NB4 (cell line): ENCODE results near the gene HEXIM2.
A peak's percentile ranks its signal among the peaks of the same experiment; 100 is the strongest.

Source experiments
- DNase-seq: peaks from one replicate; pipeline ENCODE4 v3.0.0; 2010; ENCODE audit warnings: low read depth
- H3K4me3 ChIP-seq: one replicate; pipeline ENCODE4 v1.5.1; 2011; ENCODE audit warnings: mild to moderate bottlenecking, low read depth, low read length, moderate library complexity
- MYC ChIP-seq: IDR thresholded peaks from 2 replicates; pipeline ENCODE4 v1.6.1; 2011; ENCODE audit warnings: low read depth, low read length
- POLR2A ChIP-seq: IDR thresholded peaks from 2 replicates; pipeline ENCODE4 v1.6.1; 2011; ENCODE audit warnings: mild to moderate bottlenecking; ENCODE audit not compliant: insufficient read length; ENCODE audit errors: extremely low read depth
- TF ChIP-seq, protein P1 (sequence below): IDR thresholded peaks from one replicate; pipeline ENCODE4 v1.5.1; 2012; ENCODE audit warnings: low read depth, low read length
- TF ChIP-seq, protein P2 (sequence below): IDR thresholded peaks from 2 replicates; pipeline ENCODE4 v1.6.1; 2011; ENCODE audit warnings: low read depth, low read length

Gene HEXIM2, protein sequence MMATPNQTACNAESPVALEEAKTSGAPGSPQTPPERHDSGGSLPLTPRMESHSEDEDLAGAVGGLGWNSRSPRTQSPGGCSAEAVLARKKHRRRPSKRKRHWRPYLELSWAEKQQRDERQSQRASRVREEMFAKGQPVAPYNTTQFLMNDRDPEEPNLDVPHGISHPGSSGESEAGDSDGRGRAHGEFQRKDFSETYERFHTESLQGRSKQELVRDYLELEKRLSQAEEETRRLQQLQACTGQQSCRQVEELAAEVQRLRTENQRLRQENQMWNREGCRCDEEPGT

DNA sequence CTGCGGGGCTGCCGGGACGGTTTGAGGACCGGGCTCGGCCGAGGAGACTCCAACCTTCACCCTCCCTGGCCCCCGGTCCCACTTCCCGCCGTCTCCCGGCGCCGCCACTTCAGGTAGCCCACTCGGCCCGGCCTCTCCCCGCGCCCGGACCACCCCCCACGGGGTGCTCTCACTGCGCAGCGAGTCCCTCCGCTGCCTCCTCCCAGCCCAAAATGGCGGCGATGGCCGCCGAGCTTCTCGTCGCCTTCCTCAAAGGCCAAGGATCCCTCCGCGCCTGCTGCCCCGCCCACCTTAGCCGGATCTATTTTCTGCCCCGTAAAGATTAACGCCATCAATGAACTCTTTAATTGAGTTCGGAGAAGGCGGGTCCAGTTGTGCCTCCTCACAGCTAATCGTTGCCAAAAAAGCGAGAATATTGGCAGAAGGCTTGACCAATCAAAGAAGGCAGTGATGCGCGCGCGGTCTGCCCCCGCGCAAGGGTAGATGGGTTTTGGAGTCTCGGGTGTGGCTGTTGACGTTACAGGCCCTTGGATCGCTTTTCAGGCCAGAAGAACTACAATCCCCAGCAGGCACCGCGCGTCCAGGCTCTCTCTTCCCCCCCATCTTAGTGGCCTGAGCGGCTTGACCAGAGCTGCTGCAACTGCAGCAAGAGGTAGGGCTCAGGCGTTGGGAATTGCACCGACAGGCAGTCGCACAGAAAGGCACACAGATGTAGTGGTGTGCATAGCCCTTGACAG lies at the start of gene HEXIM2:
Gene HEXIM2, plus strand, starts transcription at position 588 of the 737 bp plus-strand sequence. CDS start 919 bp downstream, outside the sequence.
- DNase-seq: peak; percentile 99
- peak; percentile 67 for TF ChIP-seq MYC
- peak; percentile 84 for TF ChIP-seq POLR2A
- TF ChIP-seq, protein P1, sequence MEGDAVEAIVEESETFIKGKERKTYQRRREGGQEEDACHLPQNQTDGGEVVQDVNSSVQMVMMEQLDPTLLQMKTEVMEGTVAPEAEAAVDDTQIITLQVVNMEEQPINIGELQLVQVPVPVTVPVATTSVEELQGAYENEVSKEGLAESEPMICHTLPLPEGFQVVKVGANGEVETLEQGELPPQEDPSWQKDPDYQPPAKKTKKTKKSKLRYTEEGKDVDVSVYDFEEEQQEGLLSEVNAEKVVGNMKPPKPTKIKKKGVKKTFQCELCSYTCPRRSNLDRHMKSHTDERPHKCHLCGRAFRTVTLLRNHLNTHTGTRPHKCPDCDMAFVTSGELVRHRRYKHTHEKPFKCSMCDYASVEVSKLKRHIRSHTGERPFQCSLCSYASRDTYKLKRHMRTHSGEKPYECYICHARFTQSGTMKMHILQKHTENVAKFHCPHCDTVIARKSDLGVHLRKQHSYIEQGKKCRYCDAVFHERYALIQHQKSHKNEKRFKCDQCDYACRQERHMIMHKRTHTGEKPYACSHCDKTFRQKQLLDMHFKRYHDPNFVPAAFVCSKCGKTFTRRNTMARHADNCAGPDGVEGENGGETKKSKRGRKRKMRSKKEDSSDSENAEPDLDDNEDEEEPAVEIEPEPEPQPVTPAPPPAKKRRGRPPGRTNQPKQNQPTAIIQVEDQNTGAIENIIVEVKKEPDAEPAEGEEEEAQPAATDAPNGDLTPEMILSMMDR: no peak
- TF ChIP-seq, protein P2, sequence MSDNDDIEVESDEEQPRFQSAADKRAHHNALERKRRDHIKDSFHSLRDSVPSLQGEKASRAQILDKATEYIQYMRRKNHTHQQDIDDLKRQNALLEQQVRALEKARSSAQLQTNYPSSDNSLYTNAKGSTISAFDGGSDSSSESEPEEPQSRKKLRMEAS: peak; percentile 70
- H3K4me3 ChIP-seq: peak within 1 kb of the TSS; percentile 77

DNA sequence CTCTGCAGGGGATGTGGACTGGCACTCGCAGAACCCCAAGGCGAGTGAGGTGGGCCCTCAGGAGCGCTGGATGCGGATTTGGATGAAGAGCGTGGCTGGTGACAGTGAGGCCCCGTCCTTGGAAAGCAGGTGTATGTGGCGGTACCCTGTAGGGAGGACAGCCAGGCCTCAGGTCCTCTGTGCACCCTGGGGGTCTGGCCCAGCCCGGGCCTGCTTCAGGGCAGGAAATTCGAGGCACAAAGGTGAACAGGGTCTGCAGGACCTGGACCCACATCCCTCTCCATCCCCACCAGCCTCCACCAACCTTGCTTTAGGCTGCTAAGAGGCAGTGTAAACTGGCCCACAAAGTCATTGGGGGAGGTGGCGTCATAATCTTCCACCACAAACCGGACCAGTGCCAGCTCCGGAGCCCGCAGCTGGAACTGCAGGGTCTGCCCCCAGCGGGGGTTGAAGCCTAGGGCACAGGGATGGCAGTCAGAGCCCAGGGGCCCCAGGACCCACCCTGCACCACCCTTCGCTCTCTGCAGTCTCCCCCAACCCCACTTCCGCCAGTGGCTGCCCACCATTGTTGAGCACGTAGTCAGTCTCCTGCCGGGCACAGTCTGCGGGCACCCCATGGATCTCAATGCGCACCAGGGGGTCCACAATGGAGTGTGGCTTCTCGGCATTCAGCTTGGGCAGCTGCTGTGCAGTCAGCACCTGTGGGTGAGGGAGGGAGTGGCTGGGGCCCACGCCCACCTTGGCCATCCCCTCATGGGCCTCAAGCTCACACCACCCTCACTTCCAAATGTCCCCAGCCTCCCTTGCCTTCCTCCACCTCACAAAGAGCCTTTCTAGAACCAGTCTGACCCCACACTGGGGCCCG lies 48.9 kb upstream of the HEXIM2 start:
- H3K4me3 ChIP-seq: no peak overlapping the region
- TF ChIP-seq, protein P1: no peak
- TF ChIP-seq, protein P2: no peak
- TF ChIP-seq POLR2A (no peak), MYC (no peak)
- DNase-seq: no peak

DNA sequence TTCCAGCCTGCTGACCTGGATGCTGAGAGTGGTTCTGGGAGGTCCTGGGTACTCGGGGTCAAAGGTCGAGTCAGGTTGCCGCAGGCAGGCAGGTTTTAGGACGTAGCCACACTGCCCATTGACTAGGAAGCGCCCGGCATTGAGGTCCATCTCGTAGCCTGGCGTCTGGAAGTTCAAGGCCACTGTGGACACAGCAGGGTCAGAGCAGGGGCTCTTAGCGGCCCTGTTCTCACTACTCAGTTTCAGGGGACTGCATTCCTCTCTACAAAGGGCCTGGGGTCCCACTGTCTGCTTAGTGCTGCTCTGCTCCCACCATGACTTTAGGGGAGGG lies 48.3 kb upstream of the HEXIM2 start:
- no peak for DNase-seq
- H3K4me3 ChIP-seq: no peak overlapping the region
- TF ChIP-seq, protein P2: no peak
- TF ChIP-seq POLR2A: no peak
- TF ChIP-seq, protein P1: no peak
- TF ChIP-seq MYC: no peak

DNA sequence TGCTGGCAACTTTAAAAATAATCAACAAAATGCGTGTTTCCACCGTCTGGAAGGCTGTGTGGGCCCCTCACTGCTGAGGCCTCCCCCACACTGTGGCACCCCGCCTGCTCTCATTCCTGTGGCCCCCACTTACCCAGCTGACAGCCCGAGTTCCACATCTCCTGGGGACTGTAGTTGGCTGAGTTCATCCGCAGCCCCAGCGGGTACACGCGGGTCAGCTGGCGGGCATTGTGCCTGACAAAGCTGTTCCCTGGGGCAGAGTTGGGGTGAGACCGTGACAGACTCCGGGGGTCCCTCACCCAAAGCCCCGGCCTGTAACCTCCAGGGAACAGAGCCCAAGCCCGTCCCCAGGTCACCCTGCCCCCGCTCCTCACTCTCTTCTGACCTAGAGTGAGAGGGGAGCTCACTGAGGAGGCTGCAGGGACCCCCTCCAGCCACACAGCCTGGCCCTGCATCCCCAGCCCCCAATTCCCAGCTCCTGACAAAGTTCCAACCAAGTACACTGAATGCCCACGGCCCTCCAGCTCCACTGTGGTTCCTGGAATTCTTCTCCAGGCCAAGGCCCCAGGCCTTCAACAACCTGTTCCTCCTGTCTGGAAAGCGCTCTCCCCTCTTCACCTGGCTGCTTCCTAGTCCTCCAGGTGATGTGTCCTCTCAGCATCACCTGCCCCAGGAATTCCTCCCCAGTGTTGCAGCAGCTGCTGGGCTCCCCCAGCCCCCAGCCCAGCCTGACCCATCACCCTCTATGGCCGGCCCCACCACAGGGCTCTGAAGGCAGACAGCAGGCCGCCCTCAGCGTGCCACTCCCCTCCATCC lies 47.4 kb upstream of the HEXIM2 start:
- no peak for DNase-seq
- TF ChIP-seq, protein P2: no peak
- no peak for TF ChIP-seq POLR2A
- TF ChIP-seq, protein P1: no peak
- no peak for TF ChIP-seq MYC
- H3K4me3 ChIP-seq: no peak overlapping the region
